Right ventricle myocardium superior (tissue), 1 donor: ENCODE measurements around the gene RGS7. TPM values are rescaled to one million over a fixed set of nuclear protein-coding genes. Genes with fewer than 3 reads are reported as not detected.
"Not testable (repeated sequence)": the region's sequence is repeated elsewhere in the genome, so short reads cannot be mapped to it uniquely, and the experiment has no call there.

ENCODE experiments used
- ATAC-seq: fragments of 200-7000 bp; cut with Tn5 transposase; one replicate; pipeline ENCODE4 v1.9.1; 2020; ENCODE audit warnings: mild to moderate bottlenecking; ENCODE audit not compliant: poor library complexity
- DNase-seq: peaks from one replicate; pipeline ENCODE4 v3.0.0-alpha.2; 2020
- intact Hi-C: fragments of 100-400 bp; cut with DNase I; formaldehyde crosslinking; loops from one replicate; pipeline ENCODE4 v1.11.2; 2022
- total RNA-seq: library from RNA; stranded (reverse); fragmentation: NEBNext Ultra II Directional; extraction: Animal tissue kit (Norgen Biotek cat#: 25700); gene quantifications from one replicate; pipeline ENCODE4 v1.2.1, GENCODE V29; 2021
- donor health status: DM: no; HTN: yes; CAD: no; lungs with severe emphysema.

The RGS7 gene
- total RNA-seq, 1 donor from 2014 or later, result not detected

GRCh38 chr1:240914506-240914905, 442.5 kb downstream of the RGS7 start:
- intact Hi-C loops, result no loop called here
- DNase-seq (no peak), ATAC-seq (no peak)

GRCh38 chr1:240912821-240913220, 444.2 kb downstream of the RGS7 start:
- intact Hi-C loops, result no loop called here
- ATAC-seq (no peak), DNase-seq (no peak)

GRCh38 chr1:240909701-240910457, 447.1 kb downstream of the RGS7 start:
- intact Hi-C loops, result no loop called here
- no peak for DNase-seq
- ATAC-seq, result no peak

GRCh38 chr1:240906477-240906876, 450.5 kb downstream of the RGS7 start:
- no peak for ATAC-seq
- DNase-seq, result no peak
- intact Hi-C loops, result no loop called here

- intact Hi-C loops, result no loop called here
- no peak for DNase-seq
- ATAC-seq, result no peak
These were observed 451.7 kb downstream of the RGS7 start for GRCh38 chr1:240905225-240905765.

GRCh38 chr1:240895424-240895823, 461.6 kb downstream of the RGS7 start:
- DNase-seq, ATAC-seq, intact Hi-C loops: not testable (repeated sequence)

- DNase-seq (no peak), ATAC-seq (no peak)
- intact Hi-C loops, result no loop called here
These were observed 468.3 kb downstream of the RGS7 start for GRCh38 chr1:240888787-240889048.

- ATAC-seq, result no peak
- intact Hi-C loops, result no loop called here
- DNase-seq, result no peak
These were observed 468.8 kb downstream of the RGS7 start for GRCh38 chr1:240888039-240888786.

GRCh38 chr1:240883490-240883889, 473.5 kb downstream of the RGS7 start:
- no peak for ATAC-seq
- intact Hi-C loops, result no loop called here
- DNase-seq, result no peak

GRCh38 chr1:240882656-240883308, 474.2 kb downstream of the RGS7 start:
- ATAC-seq, DNase-seq, intact Hi-C loops: not testable (repeated sequence)

GRCh38 chr1:240878631-240879030, 478.4 kb downstream of the RGS7 start:
- no peak for DNase-seq
- ATAC-seq, result no peak
- intact Hi-C loops, result no loop called here

GRCh38 chr1:240877605-240878004, 479.4 kb downstream of the RGS7 start:
- ATAC-seq, result no peak
- no peak for DNase-seq
- intact Hi-C loops, result no loop called here

GRCh38 chr1:240876071-240876470, 480.9 kb downstream of the RGS7 start:
- DNase-seq (no peak), ATAC-seq (no peak)
- intact Hi-C loops, result no loop called here

- intact Hi-C loops, result no loop called here
- no peak for ATAC-seq
- no peak for DNase-seq
These were observed 487.9 kb downstream of the RGS7 start for GRCh38 chr1:240869071-240869470.

- DNase-seq (no peak), ATAC-seq (no peak)
- intact Hi-C loops, result no loop called here
These were observed 490.3 kb downstream of the RGS7 start for GRCh38 chr1:240866724-240867123.

- DNase-seq (no peak), ATAC-seq (no peak)
- intact Hi-C loops, result no loop called here
These were observed 497.0 kb downstream of the RGS7 start for GRCh38 chr1:240860023-240860422.

- DNase-seq (no peak), ATAC-seq (no peak)
- intact Hi-C loops, result no loop called here
These were observed 502.6 kb downstream of the RGS7 start for GRCh38 chr1:240854367-240854766.

GRCh38 chr1:240847325-240847724, 509.7 kb downstream of the RGS7 start:
- DNase-seq (no peak), ATAC-seq (no peak)
- intact Hi-C loops, result no loop called here

GRCh38 chr1:240844486-240844885, 512.5 kb downstream of the RGS7 start:
- no peak for ATAC-seq
- DNase-seq, result no peak
- intact Hi-C loops, result no loop called here

- ATAC-seq, result no peak
- DNase-seq, result no peak
- intact Hi-C loops, result no loop called here
These were observed 513.2 kb downstream of the RGS7 start for GRCh38 chr1:240843798-240844197.
